ENCODE measurements around the gene RTBDN.
A peak's percentile ranks its signal among the peaks of the same experiment; 100 is the strongest.
"Not testable (repeated sequence)": the region's sequence is repeated elsewhere in the genome, so short reads cannot be mapped to it uniquely, and the experiment has no call there.

Gene RTBDN

DNA sequence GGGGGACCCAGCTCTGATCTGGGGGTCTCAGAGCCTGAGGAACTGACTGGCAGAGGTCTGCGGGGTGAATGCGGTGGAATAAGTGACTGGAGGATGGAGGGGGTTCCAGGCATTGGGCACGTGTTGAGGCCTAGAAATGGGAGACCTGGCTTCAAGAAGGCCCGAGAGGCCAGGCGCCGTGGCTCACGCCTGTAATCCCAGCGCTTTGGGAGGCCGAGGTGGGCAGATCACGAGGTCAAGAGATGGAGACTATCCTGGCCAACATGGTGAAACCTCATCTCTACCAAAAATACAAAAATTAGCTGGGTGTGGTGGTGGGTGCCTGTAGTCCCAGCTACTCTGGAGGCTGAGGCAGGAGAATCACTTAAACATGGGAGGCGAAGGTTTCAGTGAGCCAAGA, 16.6 kb downstream of the RTBDN start:
- peaks cover 27% of the 10 kb centered on the region for H3K36me3 Mint-ChIP-seq (ENCODE audit: low read depth)
- H3K9me3 Mint-ChIP-seq; H3K27me3 Mint-ChIP-seq; intact Hi-C loops (cut with micrococcal nuclease); H3K4me1 Mint-ChIP-seq (ENCODE audit: low read depth); H3K27ac Mint-ChIP-seq; H3K4me3 Mint-ChIP-seq: not testable (repeated sequence)

GRCh38 chr19:12817188-12817587, 17.2 kb downstream of the RTBDN start:
- peaks cover 31% of the 10 kb centered on the region for H3K36me3 Mint-ChIP-seq (ENCODE audit: low read depth)
- H3K4me3 Mint-ChIP-seq; H3K27me3 Mint-ChIP-seq; intact Hi-C loops (cut with micrococcal nuclease); H3K4me1 Mint-ChIP-seq (ENCODE audit: low read depth); H3K27ac Mint-ChIP-seq; H3K9me3 Mint-ChIP-seq: not testable (repeated sequence)

DNA sequence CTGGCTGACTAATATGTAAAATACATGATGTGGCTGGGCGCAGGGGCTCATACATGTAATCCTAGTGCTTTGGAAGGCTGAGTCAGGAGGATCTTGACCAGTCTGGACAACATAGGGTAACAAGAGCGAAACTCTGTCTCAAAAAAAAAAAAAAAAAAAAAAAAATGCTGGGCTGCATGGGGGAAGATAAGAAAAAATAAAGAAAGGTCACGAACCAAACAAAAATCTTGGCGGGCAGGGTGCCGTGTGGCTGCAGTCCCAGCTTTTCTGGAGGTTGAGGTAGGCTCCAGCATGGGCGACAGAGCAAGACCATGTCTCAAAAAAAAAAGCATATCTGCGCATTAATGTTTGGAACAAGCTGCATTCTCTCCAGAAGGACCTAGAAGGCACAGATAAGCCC, 19.3 kb downstream of the RTBDN start:
- no peak overlapping the region for H3K27ac Mint-ChIP-seq
- no peaks in the 10 kb centered on the region for H3K27me3 Mint-ChIP-seq
- no peaks in the 10 kb centered on the region for H3K4me1 Mint-ChIP-seq (ENCODE audit: low read depth)
- peaks cover 31% of the 10 kb centered on the region for H3K36me3 Mint-ChIP-seq (ENCODE audit: low read depth)
- no peaks in the 10 kb centered on the region for H3K9me3 Mint-ChIP-seq
- H3K4me3 Mint-ChIP-seq, result no peak overlapping the region
- intact Hi-C loops (cut with micrococcal nuclease), result no loop called here

- peaks cover 11% of the 10 kb centered on the region for H3K36me3 Mint-ChIP-seq (ENCODE audit: low read depth)
- peak within 1 kb of the TSS; percentile 95 for H3K4me3 Mint-ChIP-seq
- H3K4me1 Mint-ChIP-seq (ENCODE audit: low read depth), result peaks cover 27% of the 10 kb centered on the region
- H3K9me3 Mint-ChIP-seq, result no peaks in the 10 kb centered on the region
- peaks cover 23% of the 10 kb centered on the region for H3K27me3 Mint-ChIP-seq
- H3K27ac Mint-ChIP-seq, result peak within 1 kb of the TSS; percentile 93
- intact Hi-C loops (cut with micrococcal nuclease), result no loop called here
Observed at GRCh38 chr19:12806242-12807081, 27.9 kb downstream of the RTBDN start, which contains the start of gene RNASEH2A. Gene RNASEH2A (plus strand): TSS chr19:12806584. CDS start chr19:12806674, 90 bp downstream.

GRCh38 chr19:12804051-12804450, 30.3 kb downstream of the RTBDN start:
- Mint-ChIP-seq H3K9me3 (no peaks in the 10 kb centered on the region), H3K27ac (no peak overlapping the region), H3K4me1 (ENCODE audit: low read depth) (peaks cover 36% of the 10 kb centered on the region), H3K27me3 (peaks cover 32% of the 10 kb centered on the region), H3K36me3 (ENCODE audit: low read depth) (peaks cover 21% of the 10 kb centered on the region), H3K4me3 (no peak overlapping the region)
- intact Hi-C loops (cut with micrococcal nuclease), result no loop called here

DNA sequence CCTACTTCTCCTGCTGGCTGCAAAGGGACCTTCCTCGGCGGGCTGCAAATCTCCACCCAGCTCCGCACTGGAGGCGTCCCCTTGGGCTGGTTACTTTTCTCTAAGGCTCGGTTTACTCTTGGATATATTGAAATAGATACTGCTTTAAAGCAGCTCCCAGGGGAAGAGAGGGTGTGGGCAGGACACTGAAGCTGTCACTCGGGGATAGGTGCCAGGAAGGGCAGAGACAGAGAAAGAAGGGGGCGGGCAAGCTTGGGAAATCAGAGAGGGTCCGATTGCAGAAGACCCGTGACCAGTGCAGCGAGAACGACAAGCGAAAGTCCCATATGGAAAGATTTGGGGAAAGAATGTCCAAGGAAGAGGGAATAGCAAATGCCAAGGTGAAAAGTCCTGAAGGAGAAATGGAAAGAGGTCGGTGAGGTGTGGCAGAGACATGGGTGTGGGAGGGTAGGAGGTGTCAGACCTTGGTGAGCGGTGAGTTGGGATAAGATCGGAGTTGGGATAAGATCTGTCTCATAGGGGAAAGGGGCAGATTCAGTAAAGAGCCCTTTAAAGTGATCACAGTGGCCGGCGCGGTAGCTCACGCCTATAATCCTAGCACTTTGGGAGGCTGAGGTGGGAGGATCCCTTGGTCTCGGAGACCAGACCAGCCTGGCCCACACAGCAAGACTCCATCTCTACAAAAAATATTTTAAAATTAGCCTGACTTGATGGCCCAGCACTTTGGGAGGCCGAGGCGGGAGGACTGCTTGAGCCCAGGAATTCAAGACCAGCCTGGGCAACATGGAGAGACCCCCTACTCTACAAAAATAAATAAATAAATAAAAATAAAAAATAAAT, 31.9 kb downstream of the RTBDN start:
- Mint-ChIP-seq H3K9me3 (no peaks in the 10 kb centered on the region), H3K4me1 (ENCODE audit: low read depth) (peaks cover 36% of the 10 kb centered on the region), H3K4me3 (peak overlapping the region; percentile 78), H3K36me3 (ENCODE audit: low read depth) (peaks cover 28% of the 10 kb centered on the region), H3K27me3 (peaks cover 32% of the 10 kb centered on the region), H3K27ac (no peak overlapping the region)
- intact Hi-C loops (cut with micrococcal nuclease), result no loop called here

GRCh38 chr19:12801466-12802266, 32.7 kb downstream of the RTBDN start, which contains the start of the genes PRDX2 and THSD8:
Gene PRDX2 (minus strand): TSS chr19:12801800. CDS start chr19:12801261, 539 bp downstream.
Gene THSD8 (plus strand): TSS chr19:12802069. CDS start chr19:12802072, 3 bp downstream.
- peaks cover 36% of the 10 kb centered on the region for H3K4me1 Mint-ChIP-seq (ENCODE audit: low read depth)
- H3K4me3 Mint-ChIP-seq, result peak within 1 kb of the TSS; percentile 78
- peaks cover 32% of the 10 kb centered on the region for H3K27me3 Mint-ChIP-seq
- peaks cover 27% of the 10 kb centered on the region for H3K36me3 Mint-ChIP-seq (ENCODE audit: low read depth)
- intact Hi-C loops (cut with micrococcal nuclease), result no loop called here
- no peaks in the 10 kb centered on the region for H3K9me3 Mint-ChIP-seq
- H3K27ac Mint-ChIP-seq, result peak within 1 kb of the TSS; percentile 67

DNA sequence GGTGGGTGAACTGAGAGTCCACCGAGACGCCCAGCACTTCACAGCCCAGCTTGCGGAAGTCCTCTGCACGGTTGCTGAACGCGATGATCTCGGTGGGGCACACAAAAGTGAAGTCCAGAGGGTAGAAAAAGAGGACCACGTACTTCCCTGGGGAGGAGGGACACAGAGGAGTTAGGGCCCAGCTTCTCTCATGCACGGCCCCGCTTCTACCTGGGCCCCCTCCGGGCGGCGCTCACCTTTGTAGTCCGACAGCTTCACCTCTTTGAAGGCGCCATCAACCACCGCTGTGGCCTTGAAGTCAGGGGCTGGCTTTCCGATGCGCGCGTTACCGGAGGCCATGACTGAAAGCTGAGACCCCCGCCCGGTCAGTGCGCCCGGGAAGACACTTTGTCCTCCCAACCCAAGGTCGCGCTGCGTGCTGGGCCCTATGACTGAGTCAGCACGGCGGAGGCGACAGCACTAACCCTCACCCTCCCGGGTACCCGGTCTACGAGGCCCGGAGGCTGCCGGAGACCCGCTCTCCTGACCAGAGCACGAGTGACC, 33.4 kb downstream of the RTBDN start:
- peak overlapping the region; percentile 67 for H3K27ac Mint-ChIP-seq
- H3K27me3 Mint-ChIP-seq, result peaks cover 32% of the 10 kb centered on the region
- peaks cover 36% of the 10 kb centered on the region for H3K4me1 Mint-ChIP-seq (ENCODE audit: low read depth)
- peaks cover 23% of the 10 kb centered on the region for H3K36me3 Mint-ChIP-seq (ENCODE audit: low read depth)
- intact Hi-C loops (cut with micrococcal nuclease), result no loop called here
- no peaks in the 10 kb centered on the region for H3K9me3 Mint-ChIP-seq
- H3K4me3 Mint-ChIP-seq, result peak overlapping the region; percentile 78

GRCh38 chr19:12800466-12800770, 34.0 kb downstream of the RTBDN start:
- Mint-ChIP-seq H3K27me3 (peaks cover 32% of the 10 kb centered on the region), H3K9me3 (no peaks in the 10 kb centered on the region), H3K27ac (no peak overlapping the region), H3K4me1 (ENCODE audit: low read depth) (peaks cover 39% of the 10 kb centered on the region), H3K36me3 (ENCODE audit: low read depth) (peaks cover 23% of the 10 kb centered on the region), H3K4me3 (peak overlapping the region; percentile 78)
- intact Hi-C loops (cut with micrococcal nuclease), result no loop called here

- Mint-ChIP-seq H3K9me3 (no peaks in the 10 kb centered on the region), H3K36me3 (ENCODE audit: low read depth) (peaks cover 23% of the 10 kb centered on the region), H3K27ac (no peak overlapping the region), H3K4me1 (ENCODE audit: low read depth) (peaks cover 42% of the 10 kb centered on the region), H3K27me3 (peaks cover 32% of the 10 kb centered on the region), H3K4me3 (no peak overlapping the region)
- intact Hi-C loops (cut with micrococcal nuclease), result no loop called here
Observed at GRCh38 chr19:12799742-12800465, 34.5 kb downstream of the RTBDN start.

DNA sequence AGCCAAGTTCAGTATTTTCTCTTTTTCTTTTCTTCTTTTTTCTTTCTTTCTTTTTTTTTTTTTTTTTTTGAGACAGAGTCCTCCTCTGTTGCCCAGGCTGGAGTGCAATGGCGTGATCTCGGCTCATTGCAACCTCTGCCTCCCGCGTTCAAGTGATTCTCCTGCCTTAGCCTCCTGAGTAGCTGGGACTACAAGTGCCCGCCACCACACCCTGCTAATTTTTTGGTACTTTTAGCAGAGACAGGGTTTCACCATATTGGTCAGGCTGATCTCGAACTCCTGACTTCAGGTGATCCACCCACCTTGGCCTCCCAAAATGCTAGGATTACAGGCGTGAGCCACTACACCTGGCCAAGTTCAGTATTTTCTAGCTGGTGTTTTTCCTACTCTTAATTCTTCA, 36.8 kb downstream of the RTBDN start:
- peaks cover 40% of the 10 kb centered on the region for H3K36me3 Mint-ChIP-seq (ENCODE audit: low read depth)
- intact Hi-C loops (cut with micrococcal nuclease); H3K4me3 Mint-ChIP-seq; H3K9me3 Mint-ChIP-seq; H3K27ac Mint-ChIP-seq: not testable (repeated sequence)
- H3K4me1 Mint-ChIP-seq (ENCODE audit: low read depth), result peaks cover 51% of the 10 kb centered on the region
- H3K27me3 Mint-ChIP-seq, result peaks cover 20% of the 10 kb centered on the region

- Mint-ChIP-seq H3K4me3 (no peak overlapping the region), H3K4me1 (ENCODE audit: low read depth) (peaks cover 46% of the 10 kb centered on the region), H3K9me3 (no peaks in the 10 kb centered on the region), H3K27me3 (peaks cover 16% of the 10 kb centered on the region), H3K27ac (no peak overlapping the region), H3K36me3 (ENCODE audit: low read depth) (peaks cover 45% of the 10 kb centered on the region)
- intact Hi-C loops (cut with micrococcal nuclease), result no loop called here
Observed at GRCh38 chr19:12797141-12797587, 37.2 kb downstream of the RTBDN start.
